A549 treated with DMSO at 1 μM for 4 hours (cell line): ENCODE data around the gene PSME2. TPM values are rescaled to one million over a fixed set of nuclear protein-coding genes. Genes with fewer than 3 reads are reported as not detected.

Source experiments
- total RNA-seq: library from RNA; stranded (reverse); fragments of 200-300 nt; extraction: Qiagen RNA extraction; gene quantifications from 5 replicates; pipeline ENCODE4 v1.2.3, GENCODE V29; 2022; ENCODE audit warnings: low read depth

PSME2 gene, protein sequence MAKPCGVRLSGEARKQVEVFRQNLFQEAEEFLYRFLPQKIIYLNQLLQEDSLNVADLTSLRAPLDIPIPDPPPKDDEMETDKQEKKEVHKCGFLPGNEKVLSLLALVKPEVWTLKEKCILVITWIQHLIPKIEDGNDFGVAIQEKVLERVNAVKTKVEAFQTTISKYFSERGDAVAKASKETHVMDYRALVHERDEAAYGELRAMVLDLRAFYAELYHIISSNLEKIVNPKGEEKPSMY
- total RNA-seq, result 164 to 198 TPM (median 177 TPM) in 5 replicates

DNA sequence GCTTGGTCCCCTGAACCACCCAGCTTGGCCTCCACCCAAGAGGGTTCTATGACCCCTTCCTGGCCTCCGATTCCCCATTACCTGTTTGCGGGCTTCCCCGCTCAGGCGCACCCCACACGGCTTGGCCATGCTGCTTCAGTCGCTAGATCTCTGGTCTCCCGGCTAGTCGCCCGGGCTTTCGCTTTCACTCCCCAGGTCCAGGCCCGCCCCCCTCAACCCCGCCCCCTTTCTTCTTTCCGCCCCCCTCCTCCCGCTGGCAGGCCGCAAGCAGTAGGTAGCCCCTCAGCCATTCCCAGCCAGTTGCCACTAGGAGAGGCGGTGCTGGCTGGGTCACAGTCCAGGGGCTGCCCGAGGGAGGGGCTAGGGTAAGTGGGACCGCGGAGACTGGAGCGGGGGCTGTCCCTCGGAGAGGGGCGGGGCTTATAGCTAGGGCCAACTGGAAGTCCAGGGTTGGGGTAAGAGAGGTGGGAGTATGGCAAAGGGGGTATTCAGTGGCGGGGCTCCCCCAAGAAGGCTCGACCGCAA lies at the start of gene PSME2:
Gene PSME2, minus strand, starts transcription at position 158 of the 525 bp plus-strand sequence. Its CDS starts 29 bp downstream, at position 129.

DNA sequence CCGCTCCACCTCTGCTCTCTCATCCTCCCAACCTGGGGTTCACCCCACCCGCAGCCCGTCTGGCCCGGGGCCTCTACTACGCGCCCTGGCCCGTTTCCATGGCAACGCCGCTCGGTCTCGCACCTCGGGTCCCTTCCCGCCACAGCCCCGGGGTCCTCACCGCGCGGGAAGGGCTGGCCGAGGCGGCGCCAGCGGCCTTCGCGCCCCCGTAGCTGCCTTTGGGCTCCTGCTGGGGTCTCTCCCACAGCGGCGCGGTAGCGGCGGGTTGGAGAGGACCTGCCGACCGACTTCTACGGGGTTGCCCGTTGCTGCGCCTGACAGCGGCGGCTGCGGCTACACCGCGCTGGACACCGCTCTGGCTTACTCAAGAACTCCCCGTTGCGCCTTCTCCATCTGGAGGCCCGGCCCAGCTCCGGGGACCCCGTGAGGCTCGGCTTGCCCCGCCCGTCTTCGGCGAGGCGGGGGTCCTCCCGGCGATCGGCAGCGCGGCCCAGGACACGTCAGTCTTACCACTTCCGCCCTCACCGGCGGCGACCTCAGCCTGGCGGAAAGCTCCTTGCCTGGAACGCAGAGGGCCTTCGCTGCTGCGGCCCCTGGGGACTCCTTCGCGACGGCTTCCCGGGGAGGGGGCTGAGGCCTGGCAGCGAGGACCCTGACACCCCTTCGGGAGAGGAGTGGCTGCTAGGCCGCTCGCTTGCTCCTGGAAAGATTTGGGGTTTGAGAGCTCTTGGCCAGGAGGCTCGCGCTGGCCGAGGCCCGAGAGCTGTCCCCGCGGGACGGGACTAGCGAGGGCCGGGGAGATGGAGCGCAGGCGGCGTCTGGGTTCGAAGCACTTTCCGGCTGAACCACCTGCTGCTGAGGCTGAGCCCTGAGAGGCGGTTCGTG lies 49.0 kb upstream of the PSME2 start, which contains the start of gene TM9SF1:
Gene TM9SF1, minus strand, starts transcription at position 256 of the 885 bp plus-strand sequence. CDS start 422 bp downstream, outside the sequence.

GRCh38 chr14:24188251-24189058 lies 42.0 kb upstream of the PSME2 start, which contains the start of gene IPO4:
IPO4 (minus strand) TSS chr14:24188816; CDS start chr14:24188787, 29 bp downstream.

GRCh38 chr14:24171422-24172260 lies 25.2 kb upstream of the PSME2 start, which contains the start of gene REC8:
REC8 (plus strand) TSS chr14:24172080; CDS start chr14:24172553, 473 bp downstream.

GRCh38 chr14:24160850-24161804 lies 14.7 kb upstream of the PSME2 start, which contains the start of gene IRF9:
IRF9 (plus strand) TSS chr14:24161265; CDS start chr14:24162145, 880 bp downstream.

DNA sequence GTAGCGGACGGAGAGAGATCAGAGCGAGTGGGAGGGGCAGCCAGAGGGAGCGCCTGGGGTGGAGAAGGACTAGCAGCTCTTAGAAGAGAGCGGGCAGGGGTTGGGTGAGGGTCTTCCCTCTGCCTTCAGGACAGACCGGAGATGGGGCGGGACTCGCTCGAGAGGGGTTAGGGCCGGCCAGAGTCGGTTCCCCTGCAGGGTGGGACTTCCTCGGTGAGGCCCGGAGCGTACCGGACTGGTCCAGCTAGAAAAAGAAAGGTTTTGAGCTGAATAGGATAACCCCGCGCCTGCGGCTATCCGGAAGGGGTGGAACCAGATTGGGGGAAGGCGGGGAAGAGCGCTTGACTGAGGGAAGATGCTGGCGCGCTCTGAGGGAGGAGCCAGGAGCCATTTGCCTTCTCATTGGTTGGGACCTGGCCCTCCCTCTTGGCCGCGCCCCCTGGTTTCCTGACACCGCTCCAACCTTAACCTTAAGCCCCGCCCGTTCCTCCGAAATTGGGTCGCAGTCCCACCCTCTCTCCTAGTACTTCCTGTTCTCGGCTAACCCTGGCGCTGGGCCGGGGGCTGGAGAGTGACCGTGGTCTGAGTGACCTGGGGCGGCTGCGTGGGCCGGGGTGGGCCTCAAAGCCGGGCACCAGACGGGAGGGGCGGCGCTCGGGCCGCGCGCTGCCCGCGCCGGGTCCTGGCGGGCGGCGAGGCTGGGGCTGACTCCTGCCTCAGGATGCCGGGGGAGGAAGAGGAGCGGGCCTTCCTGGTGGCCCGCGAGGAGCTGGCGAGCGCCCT lies 759 bp upstream of the PSME2 start, which contains the start of gene RNF31:
Gene RNF31, plus strand, starts transcription at position 521 of the 783 bp plus-strand sequence. Its CDS starts 201 bp downstream, at position 722.

DNA sequence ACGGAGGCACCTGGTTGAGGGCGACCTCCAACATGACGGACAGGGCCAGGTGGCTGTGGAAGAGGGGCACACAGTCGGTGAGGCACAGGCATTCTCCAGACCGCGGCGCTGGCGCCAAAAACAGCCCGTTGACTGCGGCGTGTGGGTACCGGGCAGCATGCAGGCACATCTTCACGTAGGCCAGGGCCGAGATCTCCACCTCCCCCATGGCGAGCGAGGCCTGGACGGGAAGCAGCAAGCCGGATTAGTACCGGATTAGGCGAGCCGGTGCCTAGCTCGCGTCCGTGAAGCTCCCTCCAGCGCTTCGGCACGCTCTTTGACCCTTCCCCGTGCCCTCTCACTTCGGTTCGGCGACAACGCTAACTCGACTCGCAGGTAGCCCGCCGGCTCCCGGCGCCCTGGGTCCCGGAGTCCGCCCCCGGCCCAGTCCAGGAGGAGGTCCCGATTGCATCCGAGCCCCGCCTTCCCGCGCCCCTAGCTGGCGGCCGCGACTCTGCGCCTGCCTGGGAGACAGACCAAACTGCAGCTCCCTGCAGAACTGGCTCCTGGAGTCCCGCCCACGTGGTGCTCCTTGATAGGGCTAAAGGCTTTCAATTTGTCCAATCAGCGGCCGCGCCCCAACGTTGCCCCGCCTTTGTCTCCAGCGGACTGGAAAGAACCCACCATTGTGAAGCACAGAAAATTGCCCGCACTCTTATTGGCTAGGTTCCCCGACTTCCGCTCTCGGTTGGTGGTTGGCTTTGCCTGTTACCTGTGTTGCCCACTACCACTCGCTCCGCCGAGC lies 5.1 kb downstream of the PSME2 start, which contains the start of gene EMC9:
Gene EMC9, minus strand, starts transcription at position 495 of the 784 bp plus-strand sequence. Its CDS starts 287 bp downstream, at position 208.

DNA sequence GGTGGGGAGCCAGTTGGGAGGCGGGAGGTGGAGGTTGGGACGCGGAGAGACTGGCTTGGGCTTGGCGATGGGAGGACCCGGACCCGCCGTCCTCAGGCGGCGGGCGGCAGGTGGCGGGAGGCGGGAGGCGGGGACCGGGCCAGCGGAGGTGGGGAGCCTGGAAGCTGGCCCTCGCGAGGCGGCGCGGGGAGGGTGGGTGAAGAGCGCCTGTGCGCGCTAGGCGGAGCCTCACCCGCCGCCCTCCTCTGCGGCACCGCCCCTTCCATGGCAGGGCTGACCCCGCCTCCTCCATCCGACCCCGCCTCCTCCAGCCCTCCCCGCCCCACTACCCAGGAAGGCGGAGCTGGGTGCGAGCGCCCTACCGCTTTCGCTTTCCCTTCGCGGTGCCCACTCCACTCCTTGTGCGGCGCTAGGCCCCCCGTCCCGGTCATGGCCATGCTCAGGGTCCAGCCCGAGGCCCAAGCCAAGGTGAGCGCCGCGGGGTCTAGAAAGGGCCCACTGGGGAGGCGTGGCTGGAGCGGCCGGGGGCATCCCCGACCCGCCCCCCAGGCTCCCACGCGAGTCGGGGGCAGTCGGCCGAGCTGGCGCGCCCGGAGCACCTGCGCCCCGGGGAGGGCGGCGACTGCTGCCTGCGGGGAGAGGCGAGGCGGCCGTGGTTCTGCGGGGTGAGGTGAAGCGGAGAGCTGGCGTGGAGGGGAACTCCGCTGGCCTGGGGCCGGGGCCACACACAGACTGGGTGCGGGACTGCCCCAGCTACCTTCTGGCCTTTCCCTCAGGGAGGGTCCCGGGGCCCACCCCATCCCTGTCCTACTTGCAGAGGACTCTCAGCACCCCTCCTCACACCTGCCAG lies 10.4 kb downstream of the PSME2 start, which contains the start of gene PSME1:
Gene PSME1, plus strand, starts transcription at position 361 of the 850 bp plus-strand sequence. Its CDS starts 69 bp downstream, at position 430.

GRCh38 chr14:24130380-24130716 lies 16.1 kb downstream of the PSME2 start, which contains the start of gene FITM1:
FITM1 (plus strand) TSS chr14:24130659; CDS start chr14:24131564, 905 bp downstream.

GRCh38 chr14:24114532-24115421 lies 31.6 kb downstream of the PSME2 start, which contains the start of the genes DCAF11 and NRL:
DCAF11 (plus strand) TSS chr14:24114777; CDS start chr14:24115595, 818 bp downstream.
NRL (minus strand) TSS chr14:24114949; CDS start chr14:24082848, 32,101 bp downstream.

DNA sequence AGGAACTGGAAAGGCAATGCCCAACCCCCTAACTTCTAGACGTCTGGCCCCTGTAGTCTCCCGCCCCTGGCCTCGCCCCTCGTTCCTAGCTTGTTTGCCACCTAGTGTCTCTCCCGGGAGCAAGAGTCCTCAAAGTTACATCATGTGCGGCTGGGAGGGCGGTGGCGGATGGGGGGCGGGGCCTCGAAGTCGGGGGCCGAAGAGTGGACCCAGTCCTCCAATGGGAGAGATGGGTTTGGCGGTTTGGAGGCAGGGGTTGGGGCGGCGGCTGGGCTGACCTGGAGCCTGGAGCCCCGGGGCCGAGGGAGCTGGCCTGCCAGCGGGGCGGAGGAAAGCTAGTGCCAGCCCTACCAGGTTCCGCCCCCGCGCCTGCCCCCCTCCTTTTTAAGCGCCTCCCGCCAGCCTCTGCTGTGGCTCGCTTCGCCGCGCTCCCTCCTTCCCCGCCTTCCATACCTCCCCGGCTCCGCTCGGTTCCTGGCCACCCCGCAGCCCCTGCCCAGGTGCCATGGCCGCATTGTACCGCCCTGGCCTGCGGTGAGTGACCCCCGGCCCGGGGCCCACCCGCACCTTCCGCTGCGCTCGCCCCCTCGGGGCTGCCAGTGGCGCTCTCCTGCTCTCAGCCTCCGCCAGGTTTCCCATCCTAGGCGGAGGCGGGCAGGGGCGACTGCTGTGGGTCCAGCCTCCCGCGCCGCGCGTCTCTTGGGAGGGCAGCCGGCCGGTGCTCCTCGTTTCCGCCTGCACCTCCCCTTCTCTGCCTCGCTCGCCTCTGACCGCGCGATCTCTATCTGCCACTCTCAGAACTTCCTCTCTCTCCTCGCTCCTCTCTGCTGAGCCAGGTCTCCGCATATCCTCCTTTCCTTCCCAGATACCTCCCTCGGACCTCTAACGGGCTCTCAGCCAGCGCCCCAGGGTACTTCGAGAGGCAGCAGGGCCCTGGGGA lies 52.2 kb downstream of the PSME2 start, which contains the start of gene PCK2:
Gene PCK2, plus strand, starts transcription at position 411 of the 940 bp plus-strand sequence. Its CDS starts 95 bp downstream, at position 506.

